GM21447 (cell line): ENCODE results near the gene RAI1.
A peak's percentile ranks its signal among the peaks of the same experiment; 100 is the strongest.
"Not testable (repeated sequence)": the region's sequence is repeated elsewhere in the genome, so short reads cannot be mapped to it uniquely, and the experiment has no call there.

Source experiments
- ATAC-seq: cut with Tn5 transposase; IDR thresholded peaks from one replicate; pipeline ENCODE4 v1.9.1; 2021; ENCODE audit not compliant: unreplicated experiment

RAI1 gene, protein sequence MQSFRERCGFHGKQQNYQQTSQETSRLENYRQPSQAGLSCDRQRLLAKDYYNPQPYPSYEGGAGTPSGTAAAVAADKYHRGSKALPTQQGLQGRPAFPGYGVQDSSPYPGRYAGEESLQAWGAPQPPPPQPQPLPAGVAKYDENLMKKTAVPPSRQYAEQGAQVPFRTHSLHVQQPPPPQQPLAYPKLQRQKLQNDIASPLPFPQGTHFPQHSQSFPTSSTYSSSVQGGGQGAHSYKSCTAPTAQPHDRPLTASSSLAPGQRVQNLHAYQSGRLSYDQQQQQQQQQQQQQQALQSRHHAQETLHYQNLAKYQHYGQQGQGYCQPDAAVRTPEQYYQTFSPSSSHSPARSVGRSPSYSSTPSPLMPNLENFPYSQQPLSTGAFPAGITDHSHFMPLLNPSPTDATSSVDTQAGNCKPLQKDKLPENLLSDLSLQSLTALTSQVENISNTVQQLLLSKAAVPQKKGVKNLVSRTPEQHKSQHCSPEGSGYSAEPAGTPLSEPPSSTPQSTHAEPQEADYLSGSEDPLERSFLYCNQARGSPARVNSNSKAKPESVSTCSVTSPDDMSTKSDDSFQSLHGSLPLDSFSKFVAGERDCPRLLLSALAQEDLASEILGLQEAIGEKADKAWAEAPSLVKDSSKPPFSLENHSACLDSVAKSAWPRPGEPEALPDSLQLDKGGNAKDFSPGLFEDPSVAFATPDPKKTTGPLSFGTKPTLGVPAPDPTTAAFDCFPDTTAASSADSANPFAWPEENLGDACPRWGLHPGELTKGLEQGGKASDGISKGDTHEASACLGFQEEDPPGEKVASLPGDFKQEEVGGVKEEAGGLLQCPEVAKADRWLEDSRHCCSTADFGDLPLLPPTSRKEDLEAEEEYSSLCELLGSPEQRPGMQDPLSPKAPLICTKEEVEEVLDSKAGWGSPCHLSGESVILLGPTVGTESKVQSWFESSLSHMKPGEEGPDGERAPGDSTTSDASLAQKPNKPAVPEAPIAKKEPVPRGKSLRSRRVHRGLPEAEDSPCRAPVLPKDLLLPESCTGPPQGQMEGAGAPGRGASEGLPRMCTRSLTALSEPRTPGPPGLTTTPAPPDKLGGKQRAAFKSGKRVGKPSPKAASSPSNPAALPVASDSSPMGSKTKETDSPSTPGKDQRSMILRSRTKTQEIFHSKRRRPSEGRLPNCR (N-terminal part only)

DNA sequence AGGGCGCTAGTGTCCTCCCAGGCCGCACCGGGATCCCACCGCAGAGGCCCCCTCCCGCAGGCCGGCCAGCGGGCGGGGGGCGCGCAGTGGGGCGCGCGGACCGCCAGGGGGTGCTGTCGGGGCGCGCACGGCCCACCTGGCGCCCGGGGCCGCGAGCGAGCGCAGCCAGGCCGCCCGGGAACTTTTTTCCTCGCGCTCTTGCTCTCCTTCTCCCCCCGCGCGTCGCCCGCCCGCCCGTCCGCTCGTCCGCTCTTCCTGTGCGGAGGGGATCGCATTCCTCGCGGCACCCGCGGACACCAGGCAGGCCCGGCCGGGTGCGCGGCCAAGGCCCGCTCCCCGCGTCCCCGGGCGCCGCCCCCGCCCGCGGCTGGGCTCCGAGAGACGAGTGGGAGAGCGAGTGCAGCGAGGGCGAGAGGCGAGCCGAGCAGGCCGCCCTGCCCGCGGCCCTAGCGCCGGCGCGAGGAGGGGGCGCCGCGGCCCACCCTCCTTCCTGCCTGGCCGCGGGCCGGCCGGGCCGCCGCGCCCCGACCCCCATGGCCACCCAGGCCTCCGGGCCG lies at the start of gene RAI1:
RAI1 (plus strand) TSS at position 272 of the 557 bp plus-strand sequence. CDS start 111,491 bp downstream, outside the sequence.
- peak; percentile 31 for ATAC-seq

DNA sequence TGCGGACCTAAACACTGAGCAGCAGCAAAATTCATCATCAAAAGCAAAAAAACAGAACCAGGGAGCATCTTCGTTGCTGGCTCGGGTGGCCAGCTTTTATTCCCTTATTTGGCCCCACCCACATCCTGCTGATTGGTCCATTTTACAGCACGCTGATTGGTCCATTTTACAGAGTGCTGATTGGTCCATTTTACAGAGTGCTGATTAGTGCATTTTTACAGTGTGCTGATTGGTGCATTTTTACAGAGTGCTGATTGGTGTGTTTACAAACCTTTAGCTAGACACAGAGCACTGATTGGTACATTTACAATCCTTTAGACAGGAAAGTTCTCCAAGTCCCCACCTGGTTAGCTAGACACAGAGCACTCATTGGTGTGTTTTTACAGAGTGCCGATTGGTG lies 48.6 kb upstream of the RAI1 start:
- ATAC-seq, result not testable (repeated sequence)

DNA sequence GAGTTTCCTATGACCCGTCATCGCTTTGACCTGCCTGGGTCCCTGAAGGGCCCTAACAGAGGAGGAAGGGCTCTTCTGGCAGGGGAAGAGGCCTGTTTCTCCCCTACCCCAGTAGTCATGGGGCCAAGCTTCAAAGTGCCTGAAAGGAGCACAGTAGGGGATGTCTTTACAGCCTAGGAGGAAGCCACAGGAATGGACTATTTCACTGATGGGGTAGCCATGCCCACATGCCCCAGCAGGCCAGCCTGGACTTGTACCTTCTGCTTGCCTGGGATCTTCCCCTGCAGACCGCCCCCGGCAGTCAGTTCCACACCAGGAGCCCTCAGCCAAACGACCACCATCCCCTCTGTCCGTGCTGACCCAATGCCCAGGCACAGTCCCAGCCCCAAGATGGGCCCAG lies 47.9 kb upstream of the RAI1 start:
- ATAC-seq, result no peak

DNA sequence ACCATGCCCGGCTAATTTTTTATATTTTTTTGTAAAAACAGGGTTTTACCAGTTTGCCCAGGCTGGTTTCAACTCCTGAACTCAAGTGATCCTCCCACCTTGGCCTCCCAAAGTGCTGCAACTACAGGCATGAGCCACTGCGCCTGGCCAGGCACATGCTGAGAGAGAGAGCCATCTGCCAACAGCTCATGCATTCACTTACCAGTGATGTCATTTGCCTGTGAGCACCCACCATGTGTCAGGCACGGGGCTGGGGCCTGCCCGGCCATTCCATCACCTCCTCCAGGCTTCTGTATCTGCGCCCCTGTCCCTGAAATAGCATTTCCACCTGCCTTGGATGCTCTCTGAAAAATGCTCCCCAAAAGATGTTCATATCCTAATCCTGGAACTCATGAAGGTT lies 46.1 kb upstream of the RAI1 start:
- ATAC-seq, result no peak

DNA sequence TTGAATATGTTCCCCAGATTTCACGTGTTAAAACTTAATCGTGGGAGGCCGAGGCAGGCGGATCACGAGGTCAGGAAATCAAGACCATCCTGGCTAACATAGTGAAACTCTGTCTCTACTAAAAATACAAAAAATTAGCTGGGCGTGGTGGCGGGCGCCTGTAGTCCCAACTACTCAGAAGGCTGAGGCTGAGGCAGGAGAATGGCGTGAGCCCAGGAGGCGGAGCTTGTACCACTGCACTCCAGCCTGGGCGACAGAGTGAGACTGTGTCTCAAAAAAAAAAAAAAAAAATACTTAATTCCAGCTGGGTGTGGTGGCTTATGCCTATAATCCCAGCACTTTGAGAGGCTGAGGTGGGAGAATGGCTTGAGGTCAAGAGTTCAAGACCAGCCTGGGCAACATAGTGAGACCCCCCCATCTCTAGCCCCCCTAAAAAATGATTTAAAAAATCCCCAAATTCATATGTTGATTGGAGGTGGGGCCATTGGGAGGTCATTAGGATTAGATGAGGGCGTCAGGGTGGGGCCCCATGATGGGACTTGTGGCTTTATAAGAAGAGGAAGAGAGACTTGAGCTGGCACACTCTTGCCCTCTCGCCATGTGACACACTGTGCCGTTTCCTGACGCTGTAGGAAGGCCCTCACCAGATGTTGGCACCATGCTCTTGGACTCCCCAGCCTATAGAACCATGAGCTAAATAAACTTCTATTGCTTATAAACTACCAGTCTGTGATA lies 45.6 kb upstream of the RAI1 start:
- not testable (repeated sequence) for ATAC-seq

DNA sequence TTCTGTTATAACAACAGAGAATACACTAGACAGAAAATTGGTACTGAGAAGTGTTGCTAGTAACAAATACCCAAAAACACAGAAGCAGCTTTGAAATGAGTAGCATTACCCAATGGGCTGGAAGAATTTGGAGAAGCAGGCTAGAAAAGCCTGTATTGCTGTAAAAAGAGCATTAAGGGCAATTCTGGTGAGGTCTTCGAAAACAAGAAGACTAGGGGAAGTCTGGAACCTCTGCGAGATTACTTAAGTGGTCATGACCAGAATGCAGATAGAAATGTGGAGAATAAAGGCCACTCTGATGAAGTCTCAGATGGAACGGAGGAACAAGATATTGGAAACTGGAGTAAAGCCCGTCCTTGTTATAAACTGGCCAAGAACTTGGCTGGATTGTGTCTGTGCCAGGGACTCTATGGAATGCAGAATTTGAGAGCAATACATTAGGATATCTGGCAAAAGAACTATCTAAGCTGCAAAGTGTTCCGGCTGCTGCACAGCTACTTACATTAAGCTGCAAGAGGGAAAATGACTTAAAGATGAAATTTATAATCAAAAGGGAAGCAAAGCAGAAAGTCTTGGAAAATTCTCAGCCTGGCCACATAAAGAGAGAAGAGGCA lies 44.9 kb upstream of the RAI1 start:
- no peak for ATAC-seq

DNA sequence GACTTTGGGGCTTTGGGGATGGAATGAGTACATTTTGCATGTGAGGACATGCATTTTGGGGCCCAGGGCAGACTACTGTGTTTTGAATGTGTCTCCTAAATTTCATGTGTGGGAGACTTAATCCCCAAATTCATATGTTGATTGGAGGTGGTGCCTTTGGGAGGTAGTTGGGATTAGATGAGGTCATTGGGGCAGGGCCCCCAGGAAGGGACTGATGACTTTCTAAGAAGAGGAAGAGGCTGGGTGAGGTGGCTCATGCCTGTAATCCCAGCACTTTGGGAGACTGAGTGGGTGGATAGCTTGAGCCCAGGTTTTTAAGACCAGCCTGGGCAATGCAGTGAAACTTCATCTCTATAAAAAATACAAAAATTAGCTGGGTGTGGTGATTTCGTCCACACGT lies 42.8 kb upstream of the RAI1 start:
- ATAC-seq, result no peak

DNA sequence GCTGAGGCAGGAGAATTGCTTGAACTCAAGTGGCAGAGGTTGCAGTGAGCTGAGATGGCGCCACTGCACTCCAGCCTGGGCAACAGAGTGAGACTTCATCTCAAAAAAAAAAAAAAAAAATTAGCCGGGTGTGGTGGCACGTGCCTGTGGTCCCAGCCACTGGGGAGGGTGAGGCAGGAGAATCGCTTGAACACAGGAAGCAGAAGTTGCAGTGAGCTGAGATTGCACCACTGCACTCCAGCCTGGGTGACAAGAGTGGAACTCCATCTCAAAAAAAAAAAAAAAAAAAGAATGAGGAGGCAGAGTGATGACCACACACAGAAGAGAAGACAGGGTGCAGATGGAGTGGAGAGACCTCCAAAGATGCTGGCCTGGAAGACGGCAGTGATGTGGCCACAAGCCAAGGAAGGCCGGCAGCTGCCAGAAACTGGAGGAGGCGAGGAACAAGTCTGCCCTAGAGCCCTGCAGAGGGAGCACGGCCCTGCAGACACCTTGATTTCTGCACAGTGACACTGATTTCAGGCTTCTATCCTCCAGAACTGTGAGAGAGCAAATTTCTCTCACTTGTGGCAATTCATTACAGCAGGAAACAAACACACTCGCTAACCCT lies 41.5 kb upstream of the RAI1 start:
- not testable (repeated sequence) for ATAC-seq

DNA sequence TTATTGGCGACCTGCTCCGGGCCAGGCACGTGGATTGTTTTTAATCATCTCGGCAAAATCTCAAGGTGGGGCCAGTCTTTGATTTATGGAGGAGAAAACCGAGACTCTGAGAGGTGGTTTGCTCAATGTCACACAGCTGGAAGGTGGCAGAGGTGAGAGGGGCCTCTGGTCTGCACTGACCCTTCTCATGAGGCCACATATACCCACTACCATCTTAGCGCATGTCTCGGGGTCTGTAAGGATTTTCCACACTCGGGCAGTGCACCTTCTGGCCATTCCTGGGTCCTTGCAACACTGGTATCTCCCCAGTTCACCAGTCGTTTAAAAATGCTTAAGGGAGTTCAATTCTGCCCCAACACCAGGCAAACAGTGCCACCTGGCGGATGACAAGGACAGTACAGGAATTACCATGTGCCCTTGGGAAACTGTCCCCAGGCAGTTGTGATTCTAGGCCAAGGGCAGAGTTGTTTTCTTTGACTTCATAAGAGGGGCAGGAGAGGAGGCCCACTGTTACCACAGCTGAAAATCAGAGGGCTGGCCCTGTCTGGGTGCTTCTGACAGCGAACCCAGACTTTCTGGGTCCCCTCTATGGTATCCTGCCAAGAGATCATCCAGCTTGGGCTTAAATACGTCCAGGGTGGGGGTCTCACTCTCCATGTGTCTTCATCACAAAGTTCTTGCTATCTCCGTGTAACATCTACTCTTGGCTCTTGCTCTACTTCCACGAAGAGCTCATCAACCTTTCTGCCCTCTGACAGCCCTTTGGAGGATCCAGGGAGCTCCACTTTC lies 39.4 kb upstream of the RAI1 start:
- ATAC-seq, result no peak

DNA sequence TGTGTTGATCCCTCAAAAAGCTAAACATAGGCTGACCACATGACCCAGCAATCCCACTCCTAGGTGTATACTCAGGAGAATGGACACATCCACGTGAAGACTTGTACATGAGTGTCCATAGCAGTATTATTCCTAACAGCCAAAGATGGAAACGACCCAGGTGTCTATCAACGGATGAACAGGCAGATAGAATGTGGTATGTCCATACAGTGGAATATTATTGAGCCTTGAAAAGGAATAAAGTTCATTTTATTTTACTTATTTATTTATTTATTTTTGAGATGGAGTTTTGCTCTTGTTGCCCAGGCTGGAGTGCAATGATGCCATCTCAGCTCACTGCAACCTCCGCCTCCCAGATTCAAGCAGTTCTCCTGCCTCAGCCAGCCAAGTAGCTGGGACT lies 36.1 kb upstream of the RAI1 start:
- ATAC-seq, result not testable (repeated sequence)

DNA sequence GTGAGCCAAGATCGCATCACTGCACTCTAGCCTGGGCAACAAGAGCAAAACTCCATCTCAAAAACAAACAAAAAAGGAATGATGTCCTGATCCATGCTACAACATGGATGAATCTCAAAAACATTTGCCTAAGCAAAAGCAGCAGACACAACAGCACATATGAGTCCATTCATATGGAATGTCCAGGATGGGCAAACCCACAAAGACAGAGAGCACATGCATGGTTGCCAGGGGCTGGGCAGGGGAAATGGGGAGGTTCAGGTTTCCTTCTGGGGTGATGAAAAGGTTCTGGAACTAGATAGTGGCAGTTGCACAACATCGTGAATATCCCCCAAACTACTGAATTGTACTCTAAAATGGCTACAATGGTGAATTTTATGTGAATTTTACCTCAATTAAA lies 35.3 kb upstream of the RAI1 start:
- no peak for ATAC-seq

DNA sequence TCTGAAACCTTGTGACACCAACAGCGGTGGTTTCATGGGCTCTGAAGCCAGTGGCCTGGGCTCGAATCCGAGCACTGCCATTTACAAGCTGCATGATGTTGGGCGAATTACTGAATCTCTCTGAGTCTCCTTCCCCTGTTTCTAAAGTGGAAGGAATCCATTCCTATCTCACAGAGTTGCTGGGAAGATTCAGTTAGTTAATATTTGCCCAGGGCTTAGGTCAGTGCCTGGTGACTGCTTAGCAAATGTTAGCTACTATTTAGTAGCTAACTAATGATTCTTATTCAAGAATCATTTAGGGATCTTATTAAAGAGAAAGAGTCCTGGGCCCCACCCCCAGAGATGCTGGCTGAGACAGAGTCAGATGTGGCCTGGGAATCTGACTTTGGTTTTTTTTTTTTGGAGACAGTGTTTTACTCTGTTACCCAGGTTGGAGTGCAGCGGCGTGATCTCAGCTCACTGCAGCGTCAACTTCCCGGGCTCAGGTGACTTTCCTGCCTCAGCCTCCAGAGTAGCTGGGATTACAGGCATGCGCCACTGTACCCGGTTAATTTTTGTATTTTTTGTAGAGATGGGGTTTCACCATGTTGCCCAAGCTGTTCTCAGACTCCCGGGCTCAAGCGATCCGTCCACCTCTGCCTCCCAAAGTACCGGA lies 33.6 kb upstream of the RAI1 start:
- ATAC-seq, result no peak

DNA sequence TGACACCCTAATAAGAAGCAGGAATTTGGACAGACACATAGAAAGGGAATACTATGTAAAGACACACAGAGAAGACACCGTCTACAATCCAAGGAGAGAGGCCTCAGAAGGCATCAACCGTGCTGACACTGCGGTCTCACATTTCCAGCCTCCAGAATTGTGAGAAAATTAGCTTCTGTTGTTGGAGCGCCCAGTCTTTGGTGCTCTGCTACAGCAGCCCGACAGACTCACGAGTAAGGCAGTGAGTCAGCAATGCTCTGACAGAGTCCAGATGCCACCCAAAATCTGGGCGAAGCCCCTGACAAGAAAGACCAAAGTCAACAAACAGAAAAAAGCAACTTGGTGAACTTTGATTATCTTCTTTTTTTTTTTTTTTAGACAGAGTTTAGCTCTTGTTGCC lies 32.5 kb upstream of the RAI1 start:
- ATAC-seq, result no peak

DNA sequence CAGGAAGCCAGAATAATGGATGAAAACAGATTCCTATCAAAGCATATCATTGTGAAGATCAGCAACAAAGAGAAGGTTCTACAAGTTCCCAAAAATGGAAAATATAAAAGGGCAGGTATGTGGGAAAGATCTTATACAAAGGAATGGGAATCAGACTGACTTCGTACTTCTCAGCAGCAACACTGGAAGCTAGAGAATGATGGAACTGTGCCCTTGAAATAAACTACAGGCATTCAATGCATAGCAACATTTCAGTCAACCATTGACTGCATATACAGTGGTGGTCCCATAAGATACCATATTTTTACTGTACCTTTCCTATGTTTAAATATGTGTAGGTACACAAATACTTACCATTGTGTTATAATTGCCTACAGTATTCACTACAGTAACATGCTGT lies 30.3 kb upstream of the RAI1 start:
- no peak for ATAC-seq

DNA sequence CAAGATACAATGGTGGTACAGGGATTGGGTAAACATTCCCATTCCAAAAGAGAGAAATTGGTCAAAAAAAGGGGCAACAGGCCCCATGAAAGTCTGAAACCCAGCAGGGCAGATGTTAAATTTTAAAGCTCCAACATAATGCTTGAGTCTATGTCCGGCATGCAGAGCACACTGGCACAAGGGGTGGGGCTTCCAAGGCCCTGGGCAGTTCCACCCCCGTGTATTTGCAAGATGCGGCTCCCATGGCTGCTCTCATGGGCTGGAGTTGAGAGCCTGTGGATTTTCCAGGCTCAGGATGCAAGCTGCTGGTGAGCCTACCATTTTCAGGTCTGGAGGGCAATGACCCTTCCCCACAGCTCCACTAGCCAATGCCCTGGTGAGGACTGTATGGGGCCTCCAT lies 27.9 kb upstream of the RAI1 start:
- ATAC-seq, result no peak

DNA sequence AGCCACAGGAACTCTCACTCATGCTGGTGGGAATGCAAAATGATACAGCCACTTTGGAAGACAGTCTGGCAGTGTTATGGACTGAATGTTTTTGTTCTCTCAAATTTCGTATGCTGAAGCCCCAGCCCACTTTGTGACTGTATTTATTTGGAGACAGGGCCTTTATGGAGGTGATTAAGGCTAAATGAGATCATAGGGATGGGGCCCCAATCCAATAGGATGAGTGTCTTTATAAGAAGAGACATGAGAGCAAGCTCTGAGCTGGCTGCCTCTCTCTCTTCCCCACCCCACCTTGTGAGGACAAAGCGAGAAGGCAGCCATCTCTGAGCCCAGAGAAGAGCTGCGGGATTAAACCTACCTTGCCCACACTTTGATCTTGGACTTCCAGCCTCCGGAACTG lies 21.9 kb upstream of the RAI1 start:
- ATAC-seq, result no peak

DNA sequence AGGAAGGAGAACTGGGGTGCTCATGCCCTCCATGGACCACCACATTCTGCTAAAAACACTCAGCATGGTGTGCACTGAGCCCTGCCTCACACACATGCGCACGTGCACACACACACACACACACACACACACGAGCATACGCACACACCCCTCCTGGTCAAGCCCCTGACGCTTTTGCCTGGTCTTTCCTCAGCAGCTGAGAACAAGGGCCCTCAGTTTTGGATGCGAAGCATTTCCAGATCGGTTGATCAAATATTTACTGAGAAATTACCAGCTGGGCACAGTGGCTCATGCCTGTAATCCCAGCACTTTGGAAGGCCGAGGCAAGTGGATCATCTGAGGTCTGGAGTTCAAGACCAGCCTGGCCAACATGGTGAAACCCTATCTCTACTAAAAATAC lies 20.1 kb upstream of the RAI1 start:
- no peak for ATAC-seq

DNA sequence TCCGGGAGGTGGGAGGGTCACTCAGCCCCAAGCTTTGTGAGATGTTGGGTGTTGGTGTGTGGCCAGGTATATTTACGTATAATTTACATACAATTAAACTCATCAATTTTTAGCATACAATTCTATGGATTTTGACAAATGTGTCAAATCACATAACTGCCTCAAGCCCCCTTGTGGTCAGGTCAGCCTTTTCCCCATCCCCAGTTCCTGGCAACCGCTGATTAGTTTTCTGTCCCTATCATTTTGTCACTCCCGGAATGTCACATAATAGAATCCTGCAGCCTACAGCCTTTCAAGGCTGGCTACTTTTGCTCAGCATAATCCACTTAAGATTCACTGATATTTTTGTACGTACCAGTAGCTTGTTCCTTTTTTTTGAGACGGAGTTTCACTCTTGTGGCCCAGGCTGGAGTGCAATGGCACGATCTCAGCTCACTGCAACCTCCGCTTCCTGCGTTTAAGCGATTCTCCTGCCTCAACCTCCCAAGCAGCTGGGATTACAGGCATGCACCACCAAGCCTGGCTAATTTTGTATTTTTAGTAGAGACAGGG lies 19.3 kb upstream of the RAI1 start:
- ATAC-seq, result no peak
